ENCODE results near the gene RPLP2. TPM values are rescaled to one million over a fixed set of nuclear protein-coding genes. Genes with fewer than 3 reads are reported as not detected.

The RPLP2 gene
- total RNA-seq, 1 experiment from 2014 or later: 1,270 TPM

- Histone ChIP-seq H3K27ac (no peak overlapping the region), H3K36me3 (ENCODE audit: low read depth) (no peaks in the 10 kb centered on the region), H3K79me2 (ENCODE audit: low read depth) (peaks cover 19% of the 10 kb centered on the region), H3K4me2 (no peak overlapping the region), H3K27me3 (ENCODE audit: insufficient read depth, low read depth) (no peaks in the 10 kb centered on the region), H3K9me3 (ENCODE audit: insufficient read depth, low read depth) (no peaks in the 10 kb centered on the region), H2AFZ (no peak overlapping the region), H3K4me1 (replicated peaks; ENCODE audit: insufficient read depth) (peaks cover 6% of the 10 kb centered on the region), H3K9me2 (ENCODE audit: insufficient read depth) (no peaks in the 10 kb centered on the region), H3K4me3 (no peak overlapping the region), H4K20me1 (ENCODE audit: insufficient read depth) (peaks cover 24% of the 10 kb centered on the region), H3F3A (ENCODE audit: insufficient read depth, low read depth) (peaks cover 22% of the 10 kb centered on the region; the same call in 1 of the 2 replicates)
- TF ChIP-seq EZH2 (IDR thresholded peaks at IDR 0.05; ENCODE audit: low read depth): no peak
- TF ChIP-seq CTCF (conservative IDR thresholded peaks at IDR 0.05): no peak
- intact Hi-C loops (cut with micrococcal nuclease; ENCODE audit: unreplicated experiment): no loop called here
- no peak for DNase-seq
- BruUV-seq (replicated peaks): no TSS peak
- CTCF ChIA-PET: no interaction called here
- POLR2A ChIA-PET (ENCODE audit: unreplicated experiment): no interaction called here
These were observed 39.7 kb upstream of the RPLP2 start for GRCh38 chr11:769887-770641.

GRCh38 chr11:770642-771616 lies 38.8 kb upstream of the RPLP2 start:
- TF ChIP-seq EZH2 (IDR thresholded peaks at IDR 0.05; ENCODE audit: low read depth): no peak
- TF ChIP-seq CTCF (conservative IDR thresholded peaks at IDR 0.05): no peak
- Histone ChIP-seq H3K9me2 (ENCODE audit: insufficient read depth) (no peaks in the 10 kb centered on the region), H3K4me1 (replicated peaks; ENCODE audit: insufficient read depth) (peaks cover 13% of the 10 kb centered on the region), H3K9me3 (ENCODE audit: insufficient read depth, low read depth) (no peaks in the 10 kb centered on the region), H3K27ac (no peak overlapping the region), H3F3A (ENCODE audit: insufficient read depth, low read depth) (peaks cover 14% of the 10 kb centered on the region; the same call in 1 of the 2 replicates), H3K4me3 (no peak overlapping the region), H3K79me2 (ENCODE audit: low read depth) (peaks cover 28% of the 10 kb centered on the region), H4K20me1 (ENCODE audit: insufficient read depth) (peaks cover 23% of the 10 kb centered on the region), H3K27me3 (ENCODE audit: insufficient read depth, low read depth) (no peaks in the 10 kb centered on the region), H2AFZ (no peak overlapping the region), H3K36me3 (ENCODE audit: low read depth) (no peaks in the 10 kb centered on the region), H3K4me2 (no peak overlapping the region)
- CTCF ChIA-PET: no interaction called here
- POLR2A ChIA-PET (ENCODE audit: unreplicated experiment): no interaction called here
- DNase-seq: no peak
- BruUV-seq (replicated peaks): no TSS peak
- intact Hi-C loops (cut with micrococcal nuclease; ENCODE audit: unreplicated experiment): no loop called here

- no peak for TF ChIP-seq EZH2 (IDR thresholded peaks at IDR 0.05; ENCODE audit: low read depth)
- no peak for TF ChIP-seq CTCF (conservative IDR thresholded peaks at IDR 0.05)
- BruUV-seq (replicated peaks): no TSS peak
- CTCF ChIA-PET: no interaction called here
- intact Hi-C loops (cut with micrococcal nuclease; ENCODE audit: unreplicated experiment): no loop called here
- Histone ChIP-seq H3K4me2 (no peak overlapping the region), H3K79me2 (ENCODE audit: low read depth) (peaks cover 36% of the 10 kb centered on the region), H3K4me3 (no peak overlapping the region), H3K36me3 (ENCODE audit: low read depth) (no peaks in the 10 kb centered on the region), H3K27me3 (ENCODE audit: insufficient read depth, low read depth) (no peaks in the 10 kb centered on the region), H3K27ac (no peak overlapping the region), H3F3A (ENCODE audit: insufficient read depth, low read depth) (peaks cover 6% of the 10 kb centered on the region; the same call in 1 of the 2 replicates), H4K20me1 (ENCODE audit: insufficient read depth) (peaks cover 23% of the 10 kb centered on the region), H3K9me3 (ENCODE audit: insufficient read depth, low read depth) (no peaks in the 10 kb centered on the region), H2AFZ (no peak overlapping the region), H3K9me2 (ENCODE audit: insufficient read depth) (no peaks in the 10 kb centered on the region), H3K4me1 (replicated peaks; ENCODE audit: insufficient read depth) (peaks cover 13% of the 10 kb centered on the region)
- no peak for DNase-seq
- POLR2A ChIA-PET (ENCODE audit: unreplicated experiment): no interaction called here
These were observed 38.1 kb upstream of the RPLP2 start for GRCh38 chr11:771617-772204.
